Stimulated activated naive CD4-positive, alpha-beta T cell treated with Interleukin-2 at 50 U/mL for 16 hours (primary cell): ENCODE data around the gene IL10RA.
"Not testable (repeated sequence)": the region's sequence is repeated elsewhere in the genome, so short reads cannot be mapped to it uniquely, and the experiment has no call there.

Experiments used
- DNase-seq: peaks from one replicate; lab custom pipeline; 2025; lab: John Stamatoyannopoulos, UW

IL10RA gene

DNA sequence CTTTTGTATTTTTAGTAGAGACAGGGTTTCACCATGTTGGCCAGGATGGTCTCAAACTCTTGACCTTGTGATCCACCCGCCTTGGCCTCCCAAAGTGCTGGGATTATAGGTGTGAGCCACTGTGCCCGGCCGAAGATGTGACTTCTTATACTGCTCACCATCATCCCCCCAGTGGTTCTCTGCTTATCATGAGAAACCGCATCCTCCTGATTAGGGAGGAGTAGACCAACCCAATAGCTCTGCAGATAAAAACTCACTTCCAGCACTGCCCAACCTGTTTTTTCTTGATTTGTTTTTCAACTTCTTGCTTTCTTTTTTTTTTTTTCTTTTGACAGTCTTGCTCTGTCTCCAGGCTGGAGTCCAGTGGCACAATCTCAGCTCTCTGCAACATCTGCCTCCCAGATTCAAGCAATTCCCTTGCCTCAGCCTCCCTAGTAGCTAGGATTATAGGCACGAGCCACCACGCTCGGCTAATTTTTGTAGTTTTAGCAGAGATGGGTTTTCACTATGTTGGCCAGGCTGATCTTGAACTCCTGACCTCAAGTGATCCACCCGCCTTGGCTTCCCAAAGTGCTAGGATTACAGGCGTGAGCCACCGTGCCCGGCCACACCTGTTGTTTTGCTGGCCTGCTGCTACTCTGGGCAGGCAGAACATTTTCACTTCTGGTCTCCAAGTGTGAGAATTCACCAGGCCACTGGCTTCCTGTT lies 21.5 kb downstream of the IL10RA start:
- not testable (repeated sequence) for DNase-seq

DNA sequence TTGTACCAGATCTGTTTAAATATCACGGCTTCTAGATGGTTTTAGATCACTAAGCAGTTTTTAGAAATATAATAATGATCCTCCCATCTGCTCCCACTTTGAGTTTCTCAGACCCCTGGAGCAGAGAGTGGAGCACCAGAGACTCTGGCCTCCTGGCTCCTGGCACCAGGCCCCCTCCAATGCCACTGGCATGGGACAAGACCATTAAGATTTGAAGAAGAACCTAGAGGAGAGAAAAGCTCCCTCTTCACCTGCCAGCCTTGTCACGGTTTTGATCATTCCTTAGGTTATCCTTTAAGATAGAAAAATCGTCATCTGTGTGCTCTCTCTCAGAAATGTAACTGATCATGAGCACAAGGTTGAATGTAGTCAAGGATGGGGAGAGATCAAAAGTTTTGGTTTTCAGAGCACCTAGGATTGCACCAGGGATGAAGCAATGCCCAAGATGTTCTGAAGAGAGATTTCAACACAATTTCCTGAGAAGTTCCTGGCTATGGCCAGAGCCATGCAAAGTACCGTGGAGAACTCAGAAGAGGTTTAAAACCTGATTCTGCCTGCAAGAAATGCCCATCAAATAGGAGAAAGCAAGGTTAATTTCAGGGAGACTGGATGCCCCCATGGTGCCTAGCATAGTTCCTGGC lies 22.2 kb downstream of the IL10RA start:
- DNase-seq, result no peak

DNA sequence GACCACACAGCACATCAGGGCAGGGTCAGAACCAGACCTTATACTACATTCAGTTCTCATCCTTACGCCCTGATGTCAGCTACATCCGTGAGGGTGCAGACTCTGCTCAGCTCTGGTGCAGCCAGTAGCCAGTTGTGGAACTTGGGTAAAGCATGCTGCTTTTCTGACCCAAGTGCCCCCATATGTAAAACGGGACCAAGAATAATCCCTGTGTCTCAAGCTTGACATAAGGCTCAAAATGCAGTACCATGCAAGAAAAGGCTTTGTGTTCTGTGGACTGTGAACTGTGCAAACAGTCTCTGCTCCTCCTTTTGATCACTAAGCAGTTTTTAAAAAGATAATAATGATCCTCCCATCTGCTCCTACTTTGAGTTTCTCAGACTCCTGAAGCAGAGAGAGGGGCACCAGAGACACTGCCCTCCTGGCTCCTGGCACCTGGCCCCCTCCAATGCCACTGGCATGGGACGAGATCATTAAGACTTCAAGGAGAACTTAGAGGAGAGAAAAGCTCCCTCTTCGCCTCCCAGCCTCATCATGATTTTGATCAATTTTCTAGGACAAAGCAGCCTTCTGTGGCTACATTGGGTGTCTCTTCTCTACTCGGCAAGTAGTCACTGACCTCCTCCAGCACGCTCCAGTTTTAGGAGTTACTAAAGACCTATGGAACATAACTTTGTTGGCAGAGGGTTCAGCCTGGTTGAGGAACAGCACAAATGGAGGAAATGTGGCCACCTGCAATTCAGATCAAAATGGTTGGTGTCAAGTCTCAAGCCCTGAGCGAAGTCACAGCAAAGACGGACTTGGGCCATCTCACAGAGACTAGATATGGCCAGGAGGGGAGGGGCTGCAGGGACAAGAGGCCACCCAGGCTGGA lies 23.9 kb downstream of the IL10RA start:
- no peak for DNase-seq

DNA sequence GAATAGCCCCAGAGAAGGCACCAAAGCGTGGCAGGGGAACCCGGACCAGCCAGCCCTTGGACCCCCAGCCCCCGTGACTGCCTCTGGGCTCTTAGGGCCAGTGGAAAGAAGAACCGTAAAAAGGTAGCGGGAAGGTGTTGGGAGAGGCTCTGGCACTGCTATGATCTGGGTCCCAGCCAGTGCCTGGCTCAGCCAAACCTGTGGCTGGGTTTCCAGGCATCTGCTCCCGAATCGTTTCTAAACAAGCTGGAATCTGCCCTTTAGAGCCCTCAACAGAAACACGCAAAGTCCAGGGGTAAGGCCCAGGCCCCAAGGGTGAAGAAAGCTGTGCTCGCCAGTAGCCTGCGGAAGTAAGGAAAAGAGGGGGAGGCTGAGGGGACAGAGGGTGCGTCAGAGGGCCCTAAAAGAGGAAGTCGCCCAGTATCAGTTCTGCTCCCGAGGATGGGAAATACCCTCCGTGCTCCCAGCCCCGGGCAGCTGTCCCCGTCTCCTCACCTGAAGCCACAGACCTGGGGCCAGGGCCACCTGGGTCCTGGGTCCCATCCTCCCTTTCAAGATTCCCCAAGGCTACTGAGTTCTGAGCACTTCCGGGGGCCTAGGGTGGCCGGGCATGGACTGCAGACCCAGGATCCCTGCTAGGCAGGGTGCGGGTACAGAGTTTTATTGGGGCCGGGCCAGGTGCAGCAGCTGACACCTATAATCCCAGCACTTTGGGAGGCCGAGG lies 24.7 kb downstream of the IL10RA start:
- DNase-seq, result no peak

GRCh38 chr11:118012083-118012669 lies 26.0 kb downstream of the IL10RA start:
- DNase-seq, result no peak

- DNase-seq, result no peak
These were observed 27.8 kb downstream of the IL10RA start for GRCh38 chr11:118014022-118014421.

DNA sequence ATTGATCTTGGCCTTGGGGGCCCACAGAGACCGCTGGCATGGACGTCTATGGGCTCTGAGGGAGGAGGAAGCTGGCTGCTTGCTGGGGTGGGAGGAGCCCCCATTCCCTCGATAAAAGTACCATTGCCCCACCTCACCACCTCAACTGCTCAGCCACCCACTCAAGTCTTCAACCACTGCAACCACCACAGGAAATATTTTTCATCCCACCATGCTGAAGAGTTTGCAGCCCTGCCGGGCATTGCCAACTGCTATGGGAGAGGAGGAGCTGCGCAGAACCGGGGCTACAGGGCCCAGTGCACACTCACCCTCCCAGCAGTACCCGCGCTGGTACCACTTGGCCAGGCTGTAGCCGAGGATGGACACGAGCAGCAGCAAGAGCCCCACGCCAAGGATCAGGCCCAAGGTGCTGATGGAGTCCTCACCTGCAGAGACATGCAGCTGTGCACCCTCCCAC lies 29.2 kb downstream of the IL10RA start:
- DNase-seq, result no peak

DNA sequence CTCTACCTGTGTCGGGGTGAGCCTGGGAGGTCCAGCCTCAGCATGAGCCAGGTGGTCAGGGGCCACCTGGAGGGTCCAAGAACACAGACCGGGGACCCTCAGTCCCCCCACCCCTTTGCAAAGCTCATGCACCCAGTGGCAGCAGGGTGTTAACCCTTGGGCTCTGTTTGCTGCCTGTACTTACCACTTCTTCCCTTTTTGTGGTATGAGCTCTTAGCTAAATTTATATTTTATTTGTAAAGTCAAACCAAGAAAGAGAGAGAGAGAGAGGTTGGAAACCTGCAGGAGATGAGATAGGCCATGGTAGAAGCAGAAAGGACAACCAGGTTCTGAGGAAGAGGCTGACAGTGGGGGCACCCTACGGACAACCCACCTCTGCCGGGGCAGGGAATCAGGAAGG lies 29.9 kb downstream of the IL10RA start:
- no peak for DNase-seq

DNA sequence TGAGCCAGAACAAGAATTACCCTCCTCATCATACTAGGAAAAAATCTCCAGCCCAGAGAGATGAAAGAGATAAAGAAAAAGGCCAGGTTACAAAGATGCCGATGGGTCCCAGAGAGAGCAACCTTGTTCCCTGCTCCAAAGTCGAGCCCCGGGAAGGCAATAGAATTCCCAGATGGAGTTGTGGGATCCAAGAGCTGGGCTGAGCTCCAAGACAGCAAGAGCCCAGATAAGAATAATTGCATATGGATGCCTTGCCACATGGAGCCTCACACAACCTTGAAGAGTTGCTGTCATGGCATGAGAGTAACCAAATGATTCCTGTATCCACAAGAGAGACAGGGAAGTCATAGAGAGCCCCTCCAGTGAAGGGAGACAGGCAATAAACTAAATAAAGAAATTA lies 30.9 kb downstream of the IL10RA start:
- no peak for DNase-seq

DNA sequence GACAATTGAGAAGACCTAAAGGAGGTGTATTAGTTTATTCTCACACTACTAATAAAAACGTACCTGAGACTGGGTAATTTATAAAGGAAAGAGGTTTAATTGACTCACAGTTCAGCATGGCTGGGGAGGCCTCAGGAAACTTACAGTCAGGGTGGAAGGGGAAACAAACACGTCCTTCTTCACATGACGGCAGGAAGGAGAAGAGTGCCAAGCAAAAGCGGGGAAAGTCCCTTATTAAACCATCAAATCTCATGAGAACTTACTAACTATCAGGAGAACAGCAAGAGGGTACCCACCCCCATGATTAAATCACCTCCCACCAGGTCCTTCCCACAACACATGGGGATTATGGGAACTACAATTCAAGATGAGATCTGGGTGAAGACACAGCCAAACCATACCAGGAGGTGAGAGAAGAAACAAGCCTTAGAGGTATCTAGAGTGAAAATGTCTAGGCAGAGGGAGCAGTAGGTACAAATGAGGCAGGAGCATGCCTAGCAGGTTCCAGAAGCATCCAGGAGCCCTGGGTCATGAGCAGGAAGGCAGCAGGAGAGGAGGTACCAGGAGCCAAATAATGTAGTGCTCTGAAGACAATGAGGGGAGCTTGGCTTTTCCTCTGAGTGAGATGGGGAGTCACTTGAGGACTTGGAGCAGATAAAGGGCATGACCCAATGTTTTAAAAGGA lies 31.6 kb downstream of the IL10RA start:
- DNase-seq, result no peak

- no peak for DNase-seq
These were observed 32.2 kb downstream of the IL10RA start for GRCh38 chr11:118018401-118018800.

DNA sequence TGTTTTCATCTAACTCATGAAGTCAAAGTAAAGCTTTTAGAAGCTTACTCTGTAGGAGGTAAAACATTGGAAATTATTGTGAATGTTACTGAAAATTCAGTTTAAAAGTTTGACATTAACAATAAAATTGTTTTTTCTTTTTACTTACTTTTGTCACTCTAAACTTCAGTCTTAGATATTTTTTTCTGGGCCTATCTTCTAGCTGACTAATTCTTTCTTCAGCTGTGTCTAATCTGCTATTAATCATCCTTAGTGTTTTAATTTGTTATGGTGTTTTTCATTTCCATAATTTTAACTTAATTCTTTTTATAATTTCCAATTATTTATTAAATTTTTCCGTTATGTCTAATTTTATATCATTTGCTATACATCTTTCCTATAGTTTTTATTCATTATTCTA lies 35.0 kb downstream of the IL10RA start:
- DNase-seq, result no peak

DNA sequence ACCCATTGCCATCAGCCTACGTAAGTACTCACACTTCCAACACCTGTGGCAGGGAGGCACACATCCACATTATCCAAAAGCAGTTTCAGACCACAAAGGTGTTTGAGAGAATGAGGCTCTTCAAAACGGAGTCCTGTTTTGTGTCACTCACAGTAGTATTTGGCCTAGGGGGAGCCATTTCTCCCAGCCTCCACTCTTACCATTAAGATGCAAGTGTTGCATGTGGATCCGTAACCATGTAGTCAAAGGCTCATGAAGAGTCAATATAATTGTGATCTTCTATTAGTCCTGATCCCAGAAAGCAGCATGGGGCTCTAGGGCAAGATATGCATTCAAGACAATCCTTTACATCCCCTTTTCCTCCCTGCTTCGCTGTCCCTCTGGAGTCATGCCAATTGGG lies 41.5 kb downstream of the IL10RA start:
- DNase-seq, result no peak

GRCh38 chr11:118028626-118029025 lies 42.4 kb downstream of the IL10RA start:
- no peak for DNase-seq

DNA sequence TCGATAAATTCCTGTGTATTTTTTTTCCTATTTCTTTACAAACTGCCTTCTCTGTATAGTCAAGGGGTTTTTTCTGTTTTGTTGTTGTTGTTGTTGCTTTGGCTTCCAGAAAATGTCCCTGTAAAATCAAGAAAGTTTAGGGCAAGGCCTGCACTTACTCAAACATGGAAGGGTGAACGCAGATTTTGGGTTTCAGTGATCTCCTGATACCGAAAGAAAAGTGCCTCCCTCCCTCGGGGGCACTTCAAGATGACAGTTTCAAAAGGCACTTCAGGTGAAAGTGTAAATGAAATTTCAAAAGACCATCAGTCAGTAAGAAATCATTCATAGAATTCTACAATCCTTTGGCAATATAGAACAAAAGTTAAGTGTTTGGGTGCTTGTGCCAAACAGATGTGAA lies 47.2 kb downstream of the IL10RA start:
- DNase-seq, result no peak

DNA sequence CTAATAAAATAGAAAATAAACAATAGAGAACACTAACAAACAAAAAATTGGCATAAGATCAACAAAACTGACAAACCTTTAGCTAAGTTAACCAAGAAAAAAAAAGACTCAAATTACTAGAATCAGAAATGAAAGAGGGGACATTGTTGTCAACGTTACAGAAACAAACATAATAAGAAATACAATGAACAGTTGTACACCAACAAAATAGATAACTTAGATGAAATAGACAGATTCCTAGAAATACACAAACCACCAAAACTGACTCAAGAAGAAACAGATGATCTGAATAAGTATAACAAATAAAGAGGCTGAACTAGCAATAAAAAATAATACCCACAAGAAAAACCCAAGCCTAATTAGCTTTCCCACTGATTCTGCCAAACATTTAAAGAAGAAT lies 55.9 kb downstream of the IL10RA start:
- no peak for DNase-seq

DNA sequence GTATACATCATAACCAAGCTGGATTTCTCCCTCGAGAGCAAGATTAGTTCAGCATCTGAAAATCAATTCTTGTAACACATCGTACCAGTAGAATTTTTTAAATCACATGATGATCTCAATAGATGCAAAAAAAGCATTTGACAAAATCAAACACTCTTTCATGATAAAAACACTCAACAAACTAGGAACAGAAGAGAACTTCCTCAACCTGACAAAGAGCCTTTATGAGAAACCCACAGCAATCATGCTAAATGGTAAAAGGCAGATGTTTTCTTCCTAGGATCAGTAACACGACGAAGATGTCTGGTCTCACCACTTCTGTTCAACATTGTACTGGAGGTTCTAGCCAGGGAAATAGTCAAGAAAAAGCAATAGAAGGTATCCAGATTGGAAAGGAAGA lies 56.6 kb downstream of the IL10RA start:
- no peak for DNase-seq

DNA sequence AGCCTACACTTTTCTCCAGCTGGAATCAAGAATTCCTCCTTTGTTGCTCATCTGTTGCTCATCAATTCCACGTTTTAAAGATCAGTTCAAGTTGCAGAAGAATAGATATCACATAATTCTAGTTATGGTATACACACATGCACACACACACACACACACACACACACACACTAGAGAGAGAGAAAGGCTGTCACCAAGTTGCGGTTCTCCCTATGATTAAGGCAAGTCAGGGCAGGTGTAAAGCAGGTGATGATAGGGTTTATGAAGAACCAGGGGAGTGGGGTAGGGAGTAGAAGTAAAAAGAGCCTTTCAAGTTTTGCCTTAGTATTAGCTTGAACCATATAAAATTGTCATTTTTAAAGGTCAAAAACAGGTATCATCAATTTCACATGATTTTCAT lies 59.0 kb downstream of the IL10RA start:
- no peak for DNase-seq

- DNase-seq, result peak; percentile 26
These were observed 60.1 kb downstream of the IL10RA start for GRCh38 chr11:118046051-118046963.
